C4-2B (cell line): Measurements from ENCODE around the gene EFTUD2.

Experiments used
- CTCF ChIP-seq: fragments of 450-650 bp; conservative IDR thresholded peaks from 2 replicates; pipeline ENCODE4 v1.5.1; 2017; ENCODE audit warnings: mild to moderate bottlenecking
- ZFX ChIP-seq: fragments of 450-650 bp; IDR thresholded peaks from 2 replicates; pipeline ENCODE4 v1.6.1; 2017

GRCh38 chr17:44807817-44808155, 91.5 kb downstream of the EFTUD2 start:
- TF ChIP-seq CTCF (no peak), ZFX (no peak)
